ENCODE measurements around the gene KIFC3.

Gene KIFC3

DNA sequence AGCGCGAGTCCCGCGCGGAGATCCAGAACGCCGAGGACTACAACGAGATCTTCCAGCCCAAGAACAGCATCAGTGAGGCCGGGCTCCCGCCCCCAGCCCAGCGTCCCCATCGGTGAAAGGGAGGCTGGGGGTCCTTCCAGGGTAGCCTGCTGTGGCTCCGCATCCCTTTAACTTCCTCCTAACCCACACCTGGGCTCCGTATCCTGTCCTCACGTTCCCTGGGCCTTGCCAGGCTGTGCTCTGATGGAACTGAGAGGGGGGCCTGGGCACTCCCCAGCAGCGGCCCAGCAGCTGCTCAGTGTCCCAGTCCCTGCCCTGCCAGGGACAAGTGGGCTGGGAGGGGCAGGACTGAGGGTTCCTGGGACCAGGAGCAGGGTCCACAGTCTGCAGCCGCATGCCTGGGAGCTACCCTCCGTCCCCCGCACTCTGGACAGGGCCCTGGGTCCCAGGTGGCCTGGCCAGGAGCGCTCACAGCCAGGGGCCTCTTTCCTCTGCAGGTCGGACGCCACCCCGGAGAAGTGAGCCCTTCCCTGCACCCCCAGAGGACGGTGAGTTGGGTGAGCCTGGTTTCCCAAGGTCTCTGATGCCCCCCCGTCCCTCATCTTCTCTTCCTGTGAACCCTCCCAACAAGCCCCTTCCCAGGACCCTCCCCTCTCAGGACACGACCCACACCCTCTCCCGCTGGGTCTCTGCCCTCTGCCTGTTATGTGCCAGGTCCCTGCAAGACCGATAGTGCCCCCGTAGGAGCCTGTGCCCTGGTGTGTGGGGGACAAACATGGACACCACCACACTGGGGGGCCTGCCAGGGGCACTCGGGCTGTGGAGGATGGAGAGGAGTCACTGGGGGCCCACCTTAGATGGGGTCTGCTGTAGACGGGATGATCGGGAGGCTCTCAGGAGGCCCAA, 48.6 kb downstream of the KIFC3 start:
- TF ChIP-seq FOXP2 (optimal IDR thresholded peaks at IDR 0.05; ENCODE audit: borderline replicate concordance, extremely low read depth, extremely low read length, insufficient read depth) (no peak), TAF1 (IDR thresholded peaks at IDR 0.05; ENCODE audit: borderline replicate concordance, insufficient read depth, low read length) (no peak), SIN3A (IDR thresholded peaks at IDR 0.05; ENCODE audit: borderline replicate concordance, insufficient read depth, low read length) (no peak), POLR2AphosphoS5 (IDR thresholded peaks at IDR 0.05; ENCODE audit: low read depth, low read length) (no peak)
- TF ChIP-seq, protein P1, sequence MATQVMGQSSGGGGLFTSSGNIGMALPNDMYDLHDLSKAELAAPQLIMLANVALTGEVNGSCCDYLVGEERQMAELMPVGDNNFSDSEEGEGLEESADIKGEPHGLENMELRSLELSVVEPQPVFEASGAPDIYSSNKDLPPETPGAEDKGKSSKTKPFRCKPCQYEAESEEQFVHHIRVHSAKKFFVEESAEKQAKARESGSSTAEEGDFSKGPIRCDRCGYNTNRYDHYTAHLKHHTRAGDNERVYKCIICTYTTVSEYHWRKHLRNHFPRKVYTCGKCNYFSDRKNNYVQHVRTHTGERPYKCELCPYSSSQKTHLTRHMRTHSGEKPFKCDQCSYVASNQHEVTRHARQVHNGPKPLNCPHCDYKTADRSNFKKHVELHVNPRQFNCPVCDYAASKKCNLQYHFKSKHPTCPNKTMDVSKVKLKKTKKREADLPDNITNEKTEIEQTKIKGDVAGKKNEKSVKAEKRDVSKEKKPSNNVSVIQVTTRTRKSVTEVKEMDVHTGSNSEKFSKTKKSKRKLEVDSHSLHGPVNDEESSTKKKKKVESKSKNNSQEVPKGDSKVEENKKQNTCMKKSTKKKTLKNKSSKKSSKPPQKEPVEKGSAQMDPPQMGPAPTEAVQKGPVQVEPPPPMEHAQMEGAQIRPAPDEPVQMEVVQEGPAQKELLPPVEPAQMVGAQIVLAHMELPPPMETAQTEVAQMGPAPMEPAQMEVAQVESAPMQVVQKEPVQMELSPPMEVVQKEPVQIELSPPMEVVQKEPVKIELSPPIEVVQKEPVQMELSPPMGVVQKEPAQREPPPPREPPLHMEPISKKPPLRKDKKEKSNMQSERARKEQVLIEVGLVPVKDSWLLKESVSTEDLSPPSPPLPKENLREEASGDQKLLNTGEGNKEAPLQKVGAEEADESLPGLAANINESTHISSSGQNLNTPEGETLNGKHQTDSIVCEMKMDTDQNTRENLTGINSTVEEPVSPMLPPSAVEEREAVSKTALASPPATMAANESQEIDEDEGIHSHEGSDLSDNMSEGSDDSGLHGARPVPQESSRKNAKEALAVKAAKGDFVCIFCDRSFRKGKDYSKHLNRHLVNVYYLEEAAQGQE (IDR thresholded peaks at IDR 0.05; ENCODE audit: insufficient read depth in 1 of 2, low read depth in 2 of 2, low read length in 2 of 2) = no peak

DNA sequence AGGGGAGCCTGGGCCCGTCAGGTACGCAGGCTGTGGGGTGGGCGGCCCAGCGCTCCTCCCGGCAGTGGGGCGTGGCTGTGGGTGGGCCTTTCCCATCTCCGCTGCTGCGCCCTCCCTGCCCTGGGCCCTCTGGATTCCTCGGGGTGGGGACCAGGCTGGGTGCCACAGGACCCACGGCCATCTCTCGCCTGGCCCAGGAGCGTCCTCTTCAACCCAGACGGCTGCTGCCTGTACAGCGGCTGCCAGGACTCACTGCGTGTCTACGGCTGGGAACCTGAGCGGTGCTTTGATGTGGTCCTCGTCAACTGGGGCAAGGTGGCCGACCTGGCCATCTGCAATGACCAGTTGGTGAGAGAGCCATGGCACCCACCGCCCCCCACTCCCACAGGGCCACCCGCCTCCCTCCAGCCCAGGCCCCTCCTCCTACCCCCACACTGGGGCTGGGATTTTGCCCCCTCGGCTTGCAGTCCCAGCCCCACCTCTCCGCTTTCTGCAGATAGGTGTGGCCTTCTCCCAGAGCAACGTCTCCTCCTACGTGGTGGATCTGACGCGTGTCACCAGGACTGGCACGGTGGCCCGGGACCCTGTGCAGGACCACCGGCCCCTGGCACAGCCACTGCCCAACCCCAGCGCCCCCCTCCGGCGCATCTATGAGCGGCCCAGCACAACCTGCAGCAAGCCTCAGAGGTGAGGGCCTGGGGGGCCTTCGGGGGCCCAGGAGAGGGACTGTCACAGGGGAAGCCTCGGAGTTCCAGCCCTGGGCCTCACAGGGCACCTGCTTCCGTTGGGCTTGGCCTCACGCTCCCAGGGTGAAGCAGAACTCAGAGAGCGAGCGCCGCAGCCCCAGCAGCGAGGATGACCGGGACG, 49.5 kb downstream of the KIFC3 start:
- TF ChIP-seq FOXP2 (optimal IDR thresholded peaks at IDR 0.05; ENCODE audit: borderline replicate concordance, extremely low read depth, extremely low read length, insufficient read depth) = no peak
- TF ChIP-seq, protein P1 (IDR thresholded peaks at IDR 0.05; ENCODE audit: insufficient read depth in 1 of 2, low read depth in 2 of 2, low read length in 2 of 2) = no peak
- TF ChIP-seq TAF1 (IDR thresholded peaks at IDR 0.05; ENCODE audit: borderline replicate concordance, insufficient read depth, low read length) = no peak
- TF ChIP-seq SIN3A (IDR thresholded peaks at IDR 0.05; ENCODE audit: borderline replicate concordance, insufficient read depth, low read length) = no peak
- TF ChIP-seq POLR2AphosphoS5 (IDR thresholded peaks at IDR 0.05; ENCODE audit: low read depth, low read length) = no peak

DNA sequence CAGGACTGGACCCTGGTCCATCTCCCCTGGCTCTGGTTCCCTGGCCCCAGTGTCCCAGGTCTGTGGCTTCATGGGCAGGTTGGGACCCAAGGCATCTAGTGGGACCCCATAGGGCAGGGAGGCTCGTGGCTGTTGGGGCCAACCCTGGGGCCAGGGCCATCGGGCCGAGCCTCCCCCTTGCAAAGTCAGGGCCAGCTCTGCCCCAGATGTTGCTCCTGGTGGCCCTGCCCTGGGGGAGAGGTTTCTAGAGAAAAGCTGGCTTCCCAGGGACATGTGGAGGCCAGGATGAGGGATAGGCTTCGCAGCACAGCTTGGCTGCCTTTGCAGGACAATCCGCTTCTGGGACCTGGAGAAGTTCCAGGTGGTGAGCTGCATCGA, 50.1 kb downstream of the KIFC3 start:
- TF ChIP-seq, protein P1 (IDR thresholded peaks at IDR 0.05; ENCODE audit: insufficient read depth in 1 of 2, low read depth in 2 of 2, low read length in 2 of 2) = no peak
- no peak for TF ChIP-seq POLR2AphosphoS5 (IDR thresholded peaks at IDR 0.05; ENCODE audit: low read depth, low read length)
- TF ChIP-seq TAF1 (IDR thresholded peaks at IDR 0.05; ENCODE audit: borderline replicate concordance, insufficient read depth, low read length) = no peak
- no peak for TF ChIP-seq FOXP2 (optimal IDR thresholded peaks at IDR 0.05; ENCODE audit: borderline replicate concordance, extremely low read depth, extremely low read length, insufficient read depth)
- no peak for TF ChIP-seq SIN3A (IDR thresholded peaks at IDR 0.05; ENCODE audit: borderline replicate concordance, insufficient read depth, low read length)

DNA sequence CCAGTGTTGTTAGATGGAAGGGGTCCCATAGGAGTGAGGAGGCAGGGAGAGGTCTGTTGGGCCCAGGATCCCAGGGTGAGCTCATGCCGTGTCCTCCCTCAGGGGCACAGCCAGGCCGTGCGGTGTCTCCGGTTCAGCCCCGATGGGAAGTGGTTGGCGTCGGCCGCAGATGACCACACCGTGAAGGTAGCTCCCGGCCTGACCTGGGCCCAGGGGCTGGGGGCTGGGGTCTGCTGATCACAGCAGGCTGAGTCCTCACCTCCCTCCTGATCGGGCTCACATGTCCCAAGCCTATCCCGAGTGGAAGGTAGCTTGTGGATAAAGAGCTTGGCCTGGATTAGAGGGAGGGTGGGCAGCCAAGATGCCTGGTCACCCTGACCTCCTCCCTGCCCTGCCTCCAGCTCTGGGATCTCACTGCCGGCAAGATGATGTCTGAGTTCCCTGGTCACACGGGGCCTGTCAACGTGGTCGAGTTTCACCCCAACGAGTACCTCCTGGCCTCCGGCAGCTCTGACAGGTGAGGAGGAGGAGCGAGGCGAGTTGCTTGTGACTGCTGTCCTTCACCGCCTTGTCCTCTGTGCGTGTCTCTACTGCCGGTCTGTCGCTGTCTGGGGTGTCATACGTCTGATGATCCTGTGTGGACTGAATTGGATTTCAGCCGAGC, 50.6 kb downstream of the KIFC3 start:
- TF ChIP-seq SIN3A (IDR thresholded peaks at IDR 0.05; ENCODE audit: borderline replicate concordance, insufficient read depth, low read length) = no peak
- no peak for TF ChIP-seq TAF1 (IDR thresholded peaks at IDR 0.05; ENCODE audit: borderline replicate concordance, insufficient read depth, low read length)
- TF ChIP-seq, protein P1 (IDR thresholded peaks at IDR 0.05; ENCODE audit: insufficient read depth in 1 of 2, low read depth in 2 of 2, low read length in 2 of 2) = no peak
- TF ChIP-seq FOXP2 (optimal IDR thresholded peaks at IDR 0.05; ENCODE audit: borderline replicate concordance, extremely low read depth, extremely low read length, insufficient read depth) = no peak
- TF ChIP-seq POLR2AphosphoS5 (IDR thresholded peaks at IDR 0.05; ENCODE audit: low read depth, low read length) = no peak

Data from PFSK-1 (cell line).